Transverse colon (tissue), 4 donors: ENCODE data around the gene IKBKG.

Experiments used
- CTCF ChIP-seq, 5 experiments: fragments of 200-600 bp in 3 of 5; fragments of 450-650 bp in 2 of 5; sonication (generic) in 3 of 5; IDR thresholded peaks; 1 replicate in 2 of 5; 2 replicates in 3 of 5; pipeline ENCODE4 v1.5.1; 2016 to 2017; ENCODE audit warnings: antibody characterized with exemption in 5 of 5, inconsistent platforms in 3 of 5, mild to moderate bottlenecking in 2 of 5, moderate library complexity in 1 of 5
- EP300 ChIP-seq: sonication (generic); formaldehyde crosslinking; IDR thresholded peaks from one replicate; pipeline ENCODE4 v1.6.1; 2017; ENCODE audit warnings: antibody characterized with exemption, low read depth
- POLR2A ChIP-seq: fragments of 450-650 bp; IDR thresholded peaks from one replicate; pipeline ENCODE4 v1.6.1; 2016; ENCODE audit warnings: antibody characterized with exemption, mild to moderate bottlenecking, moderate library complexity
- POLR2AphosphoS5 ChIP-seq, 3 donors: sonication (generic); formaldehyde crosslinking; IDR thresholded peaks; one replicate each; pipeline ENCODE4 v1.6.1; 2016; ENCODE audit warnings: antibody characterized with exemption in 3 of 3

DNA sequence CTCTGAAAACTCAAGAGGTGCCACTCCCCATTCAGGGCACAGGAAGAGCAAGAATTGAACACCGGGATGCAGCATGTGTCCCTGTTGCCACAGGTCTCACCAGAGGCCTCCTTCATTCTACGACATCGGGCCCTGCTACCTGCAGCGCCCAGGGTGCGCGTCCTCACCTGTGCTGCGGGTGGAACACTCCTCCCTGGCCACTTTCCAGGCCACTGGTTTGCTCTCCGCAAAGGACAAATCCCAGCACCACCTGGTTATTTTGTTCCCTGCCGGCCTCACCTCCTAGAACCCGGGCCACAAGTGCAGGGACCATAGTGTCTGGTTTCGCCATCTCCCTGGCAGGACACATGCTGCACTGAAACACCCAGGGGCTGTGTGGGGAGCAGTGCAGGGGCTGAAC is 17.1 kb upstream of the IKBKG start:
- no peak for TF ChIP-seq CTCF (IDR thresholded peaks at IDR 0.05)
- TF ChIP-seq POLR2AphosphoS5 (IDR thresholded peaks at IDR 0.05) = no peak
- no peak for TF ChIP-seq EP300
- no peak for TF ChIP-seq POLR2A
